ENCODE measurements around the gene DDX25.

GRCh38 chr11:125923633-125924032 is 19.3 kb downstream of the DDX25 start:
- TF ChIP-seq CTCF (IDR thresholded peaks at IDR 0.05) (no peak), POLR2A (IDR thresholded peaks at IDR 0.05) (no peak)
